GM08714 (cell line): Measurements from ENCODE around the gene CORO1C.
A peak's percentile ranks its signal among the peaks of the same experiment; 100 is the strongest.
"Not testable (repeated sequence)": the region's sequence is repeated elsewhere in the genome, so short reads cannot be mapped to it uniquely, and the experiment has no call there.

Experiments used
- H3K4me3 ChIP-seq: fragments of 200-500 bp; sonication (Bioruptor generic); 2 replicates; pipeline ENCODE4 v1.5.1; 2014; ENCODE audit warnings: mild to moderate bottlenecking, low read length, inconsistent platforms
- ZNF274 ChIP-seq: IDR thresholded peaks from 2 replicates; pipeline ENCODE4 v1.6.1; 2012; ENCODE audit warnings: mild to moderate bottlenecking, low read depth, low read length

The CORO1C gene

DNA sequence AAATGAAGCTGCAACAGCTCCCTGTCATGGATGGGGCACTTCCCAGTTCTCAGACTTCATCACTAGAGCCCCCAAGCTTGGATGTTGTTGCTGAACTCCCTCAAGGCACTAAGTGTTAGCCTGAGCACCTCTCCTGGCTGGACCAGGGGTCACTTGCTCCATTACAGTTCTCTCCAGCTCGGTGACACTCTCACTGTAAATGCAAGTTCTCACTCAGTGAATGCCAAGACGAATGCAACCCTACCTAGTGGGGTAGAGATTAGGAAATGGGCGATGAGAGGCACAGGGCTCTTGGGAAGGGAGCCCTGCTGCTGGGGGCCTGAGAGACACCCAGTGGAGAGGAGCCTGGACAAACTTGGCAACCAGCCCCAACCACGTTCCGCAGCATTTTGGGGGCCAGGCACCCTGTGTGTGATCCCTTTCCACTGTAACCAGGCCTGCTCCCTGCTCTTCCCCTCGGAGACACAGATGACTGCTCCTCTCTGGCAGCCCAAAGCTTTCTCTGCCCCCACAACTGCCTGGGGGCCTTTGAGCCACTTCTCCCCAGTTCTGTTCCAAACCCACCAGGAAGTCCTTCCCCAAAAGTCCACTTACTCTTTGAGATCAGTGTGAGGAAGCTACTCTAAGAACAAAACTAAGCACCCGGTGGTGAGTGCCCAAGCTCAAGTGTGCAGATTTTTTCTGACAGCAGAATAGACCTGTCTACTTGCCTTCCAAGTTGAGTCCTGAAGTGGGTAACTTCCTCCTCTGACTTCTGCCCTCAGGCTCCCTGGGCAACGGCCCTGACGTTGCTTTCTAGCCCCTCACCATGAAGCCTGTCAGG, 89.7 kb downstream of the CORO1C start:
- H3K4me3 ChIP-seq = no peak overlapping the region
- no peak for TF ChIP-seq ZNF274

DNA sequence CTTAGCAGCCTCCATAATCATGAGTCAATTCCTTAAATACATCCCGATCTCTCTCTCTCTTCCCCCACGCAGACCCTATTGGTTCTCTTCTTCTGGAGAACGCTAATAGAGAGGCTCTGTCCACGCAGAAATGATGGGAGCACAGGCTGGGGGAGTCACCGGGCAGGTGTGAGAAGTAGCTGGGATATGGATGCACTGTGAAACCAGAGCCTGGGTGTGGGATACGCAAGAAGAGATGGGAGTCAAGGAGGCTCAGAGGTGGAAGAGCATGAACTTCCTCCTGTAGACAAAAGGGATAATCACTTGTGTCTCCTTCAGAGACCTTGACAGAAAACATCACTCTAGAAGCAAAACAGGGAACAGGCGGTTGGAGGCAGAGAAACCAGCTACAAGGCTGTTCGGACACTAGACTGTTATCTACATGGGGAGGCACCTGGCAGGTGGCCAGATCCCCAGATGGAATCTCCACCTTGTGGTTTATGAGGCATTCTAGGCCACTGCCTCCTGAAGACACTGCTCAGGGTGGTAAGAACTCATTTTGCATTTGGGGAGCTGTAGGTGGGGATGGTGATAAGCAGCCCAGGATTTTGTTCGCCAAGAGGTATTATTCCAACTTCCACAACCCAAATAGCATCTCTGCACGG, 90.4 kb downstream of the CORO1C start:
- TF ChIP-seq ZNF274 = no peak
- no peak overlapping the region for H3K4me3 ChIP-seq

DNA sequence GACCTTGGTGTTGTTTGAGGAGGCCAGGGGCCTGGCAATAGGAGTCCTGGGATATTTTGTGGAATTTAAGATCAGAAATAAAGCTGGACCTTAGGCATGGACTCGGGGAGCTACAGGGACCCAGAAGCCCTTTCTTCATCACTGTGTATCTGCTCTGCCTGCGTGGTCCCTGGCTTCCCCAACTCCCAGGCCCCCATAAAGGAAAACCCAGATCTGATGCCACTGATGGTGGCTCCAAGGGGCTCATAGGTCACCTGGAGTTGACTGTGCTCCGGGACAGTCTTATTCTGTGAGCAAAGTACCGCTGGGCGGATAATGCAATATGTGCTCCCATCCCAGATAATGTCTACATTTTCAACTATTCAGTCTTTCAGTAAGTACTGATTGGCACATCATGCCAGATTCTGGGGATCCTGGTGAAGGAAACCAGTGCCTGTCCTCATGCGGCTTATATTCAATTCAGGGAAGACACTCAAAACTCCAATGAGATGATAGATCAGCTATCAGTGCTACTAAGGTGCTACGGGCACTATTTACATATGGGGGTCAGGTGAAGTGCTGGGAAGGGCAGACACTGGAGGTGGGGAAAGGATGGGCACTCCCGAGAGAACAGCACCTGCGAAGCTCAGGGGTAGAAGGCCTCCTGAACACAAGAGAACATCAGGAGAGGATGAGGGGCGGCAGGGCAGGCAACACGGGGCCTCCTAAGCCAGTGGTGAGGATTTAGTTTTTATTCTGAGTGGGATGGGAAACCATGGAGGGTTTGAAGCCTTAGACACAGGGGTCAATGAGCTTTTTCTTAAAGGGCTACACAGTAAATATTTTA, 92.1 kb downstream of the CORO1C start:
- no peak for TF ChIP-seq ZNF274
- no peak overlapping the region for H3K4me3 ChIP-seq

DNA sequence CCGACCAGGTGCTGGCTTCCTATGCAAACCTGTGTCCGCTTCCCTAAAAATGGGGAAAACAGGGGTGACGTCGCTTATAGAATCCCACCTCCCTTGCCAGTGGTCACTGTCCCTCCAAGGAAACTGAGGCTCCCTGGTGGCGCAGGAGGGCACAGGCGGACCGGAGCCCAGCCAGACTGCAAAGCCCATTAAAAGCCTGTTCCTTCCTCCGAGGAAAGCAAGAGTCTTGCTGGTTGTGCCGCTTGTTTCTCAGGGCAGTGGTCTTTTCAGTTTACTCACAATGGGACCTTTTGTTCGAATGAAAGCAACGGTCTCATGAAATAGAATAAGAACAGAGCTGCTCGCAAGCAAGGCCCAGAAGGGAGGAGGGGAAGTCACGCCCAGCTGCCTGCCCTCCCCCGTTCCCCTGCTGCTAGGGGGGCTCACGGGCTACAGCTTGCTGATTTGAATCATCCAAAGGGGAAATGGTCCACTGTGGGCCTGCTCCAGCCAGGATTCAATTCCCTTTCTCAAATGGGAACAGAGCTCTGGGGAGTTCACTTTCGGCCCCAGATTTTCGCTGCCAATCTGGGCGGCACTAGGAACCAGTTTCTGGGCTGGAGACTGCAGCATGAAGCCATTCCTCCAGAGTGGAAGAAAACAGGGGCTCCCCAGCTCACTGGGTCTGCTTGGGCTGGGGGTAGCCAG, 93.0 kb downstream of the CORO1C start:
- no peak overlapping the region; the same call in 1 of the 2 replicates for H3K4me3 ChIP-seq
- TF ChIP-seq ZNF274 = no peak

DNA sequence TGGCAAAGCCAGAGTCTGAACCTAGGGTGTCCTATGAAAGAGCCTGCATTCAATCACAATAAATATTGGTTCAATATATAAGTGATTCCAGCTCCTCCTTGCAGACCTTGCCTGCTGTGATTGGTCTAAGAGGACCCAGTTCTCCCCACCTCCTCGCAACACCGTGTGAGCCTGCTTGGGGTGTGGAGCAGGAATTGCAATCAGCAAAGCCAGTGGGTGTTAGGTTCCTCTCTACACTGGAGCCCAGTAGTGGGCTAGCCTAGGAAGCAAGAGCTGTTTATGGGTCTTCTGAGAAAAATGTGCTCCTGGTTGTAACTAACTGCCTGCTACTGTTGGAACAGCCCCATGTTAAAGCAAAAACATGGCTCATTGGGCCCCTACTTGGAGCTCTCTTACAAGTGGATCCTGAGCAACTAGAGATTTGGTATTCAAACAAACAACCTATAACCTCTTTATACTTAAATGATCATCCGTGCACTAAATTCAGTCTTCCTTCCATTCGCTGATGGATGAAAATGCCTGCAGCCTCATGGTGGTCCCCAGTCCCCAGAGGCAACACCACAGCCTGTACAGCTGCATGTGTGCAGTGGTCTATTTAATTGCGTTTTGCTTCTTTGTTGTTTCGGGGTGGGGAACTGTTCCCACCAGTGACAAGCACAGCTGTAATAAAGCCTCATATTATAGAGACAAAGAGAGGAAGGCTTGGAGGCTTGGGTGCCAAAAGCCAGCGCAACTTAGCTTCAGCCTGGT, 93.9 kb downstream of the CORO1C start:
- TF ChIP-seq ZNF274 = no peak

DNA sequence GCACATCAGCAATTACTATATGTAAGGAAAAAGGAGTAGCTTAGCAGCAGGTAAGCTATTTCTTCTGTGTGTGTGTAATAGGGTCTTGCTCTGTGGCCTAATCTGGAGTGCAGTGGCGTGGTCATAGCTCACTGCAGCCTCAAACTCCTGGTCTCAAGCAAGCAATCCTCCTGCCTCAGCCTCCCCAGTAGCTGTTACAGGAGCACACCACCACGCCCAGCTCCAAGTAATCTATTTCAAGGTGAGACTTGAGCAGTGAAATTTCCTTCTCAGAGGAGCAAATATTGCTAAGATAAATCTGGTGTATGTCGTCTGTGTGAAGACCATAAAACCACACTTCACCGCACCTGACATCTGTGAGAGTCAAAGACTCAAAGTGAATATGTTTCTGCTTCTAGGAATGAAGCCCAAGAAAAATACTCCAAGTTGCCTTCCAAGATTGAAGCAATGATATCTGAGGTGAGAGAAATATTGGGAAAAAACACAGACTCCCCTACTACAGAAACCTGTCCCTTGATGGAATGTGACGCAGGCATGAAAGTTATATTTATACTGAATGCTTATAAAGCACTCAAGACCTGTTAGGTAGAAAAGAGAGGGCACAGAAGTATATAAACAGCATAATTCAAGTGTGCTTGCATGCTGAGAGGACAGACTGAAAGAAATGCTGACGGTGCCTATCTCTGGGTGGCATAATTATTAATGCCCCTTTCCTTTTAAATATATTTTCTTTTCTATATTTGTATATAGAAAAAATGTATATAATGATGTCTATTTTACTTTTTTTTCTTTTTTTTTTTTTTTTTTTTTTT, 95.1 kb downstream of the CORO1C start:
- peak overlapping the region; percentile 62; the same call in 1 of the 2 replicates for H3K4me3 ChIP-seq

More for the DNA sequence above, 93.9 kb downstream of the CORO1C start:
- peak overlapping the region; percentile 53; the same call in 1 of the 2 replicates for H3K4me3 ChIP-seq

DNA sequence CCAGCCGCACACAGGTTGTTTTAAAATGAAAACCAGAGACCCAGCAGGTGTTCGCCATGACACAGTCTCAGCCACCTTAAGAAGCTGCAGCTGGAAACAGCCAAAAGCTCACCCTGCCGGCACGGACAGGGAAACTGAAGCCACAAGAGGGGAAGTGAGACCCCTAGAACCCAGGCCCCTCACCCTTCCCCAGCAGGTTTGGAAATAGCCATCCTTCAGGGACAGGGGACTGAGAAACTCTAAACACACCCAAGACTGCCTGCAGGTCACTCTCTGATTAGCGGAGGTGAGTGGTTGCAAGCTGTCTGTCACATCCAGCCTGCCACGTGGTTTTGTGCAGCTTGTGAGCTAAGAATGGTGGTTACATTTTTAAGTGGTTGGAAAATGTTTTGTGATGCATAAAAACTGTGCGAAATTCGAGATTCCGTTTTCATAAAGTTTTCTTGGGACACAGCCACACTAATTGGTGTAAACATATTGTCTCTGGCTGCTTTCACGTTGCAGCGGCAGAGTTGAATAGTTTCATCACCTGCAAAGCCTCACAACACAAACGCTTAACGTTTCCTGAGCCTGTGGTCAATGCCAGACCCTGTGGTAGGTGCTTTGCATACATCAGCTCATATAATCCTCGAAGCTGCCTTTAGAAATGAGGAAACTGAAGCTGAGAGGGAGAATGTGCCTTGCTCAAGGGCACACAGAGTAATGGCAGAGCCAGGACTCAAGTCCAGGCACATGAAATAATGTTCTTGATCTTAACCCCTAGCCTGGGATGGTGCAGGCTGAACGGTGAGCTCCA, 95.9 kb downstream of the CORO1C start:
- no peak for TF ChIP-seq ZNF274
- peak overlapping the region; percentile 62; the same call in 1 of the 2 replicates for H3K4me3 ChIP-seq

More for the DNA sequence above, 95.1 kb downstream of the CORO1C start:
- no peak for TF ChIP-seq ZNF274

DNA sequence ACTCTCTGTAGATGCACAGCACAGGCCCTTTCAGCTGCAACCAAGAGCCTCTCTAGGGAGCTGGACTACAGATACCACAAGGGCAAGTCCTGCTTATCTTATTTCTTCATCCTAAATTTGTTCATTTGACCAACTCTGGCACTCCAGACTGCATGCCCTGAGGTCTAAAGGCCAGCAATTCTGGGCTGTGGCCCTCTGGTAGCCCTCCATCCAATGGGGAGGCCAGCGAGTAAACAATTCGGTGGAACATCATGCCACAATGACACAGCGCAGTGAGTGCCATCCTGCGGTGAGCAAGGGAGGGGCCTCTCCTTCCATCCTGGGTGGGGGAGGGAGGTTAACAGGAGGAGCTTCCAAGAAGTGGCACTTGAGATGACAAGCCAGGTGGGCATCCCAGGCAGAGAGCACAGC, 97.0 kb downstream of the CORO1C start:
- H3K4me3 ChIP-seq = peak overlapping the region; percentile 18; the same call in 1 of the 2 replicates
- TF ChIP-seq ZNF274 = no peak

DNA sequence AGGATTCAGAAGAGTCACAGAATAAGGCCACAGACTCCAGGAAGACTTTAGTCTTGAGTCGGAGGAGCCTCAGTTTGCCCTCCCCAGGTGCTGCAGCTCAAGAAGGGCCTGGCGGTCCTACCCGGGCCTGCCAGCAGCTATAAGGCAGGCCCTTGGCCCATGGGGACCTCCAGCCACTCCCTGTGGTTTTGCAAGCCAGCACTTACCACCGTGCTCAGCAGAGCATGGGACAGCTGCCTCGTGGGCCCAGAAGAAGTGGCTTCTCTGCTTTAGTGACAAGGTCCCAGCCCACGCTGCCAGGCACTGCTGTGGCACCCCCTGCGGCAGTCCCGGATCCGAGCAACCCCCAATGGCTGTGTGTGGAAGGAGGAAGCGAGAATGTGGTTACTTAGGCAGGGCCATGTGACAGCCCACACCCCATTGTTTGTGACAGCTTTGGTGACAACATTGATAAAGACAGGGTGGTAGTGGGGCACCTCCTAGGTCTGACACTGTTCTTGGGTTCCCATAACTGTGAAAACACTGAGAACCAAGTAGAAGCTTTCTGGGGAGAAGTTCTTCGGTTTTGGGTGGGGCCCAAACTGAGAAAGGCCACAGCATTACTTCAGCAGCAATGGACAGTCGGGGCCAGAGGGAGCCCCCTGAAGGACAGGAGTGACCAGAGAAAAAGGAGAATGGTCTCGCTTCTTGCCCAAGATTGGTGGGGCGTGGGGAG, 97.6 kb downstream of the CORO1C start, which contains the start of gene SELPLG:
SELPLG (minus strand) TSS at position 361 of the 715 bp plus-strand sequence. CDS start 9,587 bp downstream, outside the sequence.
- peak within 1 kb of the TSS; percentile 38; the same call in 1 of the 2 replicates for H3K4me3 ChIP-seq
- TF ChIP-seq ZNF274 = no peak

DNA sequence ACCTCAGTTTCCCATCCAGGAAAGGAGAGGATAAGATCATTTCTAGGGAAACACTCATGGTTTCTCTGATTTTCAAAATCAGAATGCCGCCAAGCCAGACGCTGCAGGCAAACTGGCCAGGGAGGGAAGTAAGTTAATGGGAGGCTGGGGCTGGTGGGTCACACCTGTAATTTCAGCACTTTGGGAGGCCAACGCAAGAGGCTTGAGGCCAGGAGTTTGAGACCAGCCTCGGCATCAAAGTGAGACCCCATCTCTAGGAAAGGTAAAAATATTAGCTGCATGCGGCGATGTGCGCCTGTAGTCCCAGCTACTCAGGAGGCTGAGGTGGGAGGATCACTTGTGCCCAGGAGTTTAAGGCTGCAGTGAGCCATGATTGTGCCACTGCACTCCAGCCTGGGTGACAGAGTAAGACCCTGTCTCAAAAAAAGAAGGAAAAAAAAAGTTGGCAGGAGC, 98.2 kb downstream of the CORO1C start:
- H3K4me3 ChIP-seq = peak overlapping the region; percentile 38; the same call in 1 of the 2 replicates
- TF ChIP-seq ZNF274 = no peak

DNA sequence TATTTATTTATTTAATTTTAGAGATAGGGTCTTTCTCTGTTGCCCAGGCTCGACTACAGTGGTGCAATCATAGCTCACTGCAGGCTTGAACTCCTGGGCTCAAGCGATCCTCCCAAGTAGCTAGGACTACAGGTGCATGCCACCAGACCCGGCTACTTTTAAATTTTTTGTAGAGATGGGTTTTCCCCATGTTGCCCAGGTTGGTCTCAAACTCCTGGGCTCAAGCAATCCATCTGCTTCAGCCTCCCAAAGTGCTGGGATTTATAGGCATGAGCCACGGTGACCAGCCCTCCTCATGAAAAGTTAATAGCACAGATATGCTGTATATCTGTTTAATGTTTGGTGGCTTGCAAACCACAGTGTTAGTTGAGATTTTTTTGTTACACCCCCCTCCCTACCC, 100.1 kb downstream of the CORO1C start:
- not testable (repeated sequence) for H3K4me3 ChIP-seq
